ENCODE data around the gene SPDYE1.

DNA sequence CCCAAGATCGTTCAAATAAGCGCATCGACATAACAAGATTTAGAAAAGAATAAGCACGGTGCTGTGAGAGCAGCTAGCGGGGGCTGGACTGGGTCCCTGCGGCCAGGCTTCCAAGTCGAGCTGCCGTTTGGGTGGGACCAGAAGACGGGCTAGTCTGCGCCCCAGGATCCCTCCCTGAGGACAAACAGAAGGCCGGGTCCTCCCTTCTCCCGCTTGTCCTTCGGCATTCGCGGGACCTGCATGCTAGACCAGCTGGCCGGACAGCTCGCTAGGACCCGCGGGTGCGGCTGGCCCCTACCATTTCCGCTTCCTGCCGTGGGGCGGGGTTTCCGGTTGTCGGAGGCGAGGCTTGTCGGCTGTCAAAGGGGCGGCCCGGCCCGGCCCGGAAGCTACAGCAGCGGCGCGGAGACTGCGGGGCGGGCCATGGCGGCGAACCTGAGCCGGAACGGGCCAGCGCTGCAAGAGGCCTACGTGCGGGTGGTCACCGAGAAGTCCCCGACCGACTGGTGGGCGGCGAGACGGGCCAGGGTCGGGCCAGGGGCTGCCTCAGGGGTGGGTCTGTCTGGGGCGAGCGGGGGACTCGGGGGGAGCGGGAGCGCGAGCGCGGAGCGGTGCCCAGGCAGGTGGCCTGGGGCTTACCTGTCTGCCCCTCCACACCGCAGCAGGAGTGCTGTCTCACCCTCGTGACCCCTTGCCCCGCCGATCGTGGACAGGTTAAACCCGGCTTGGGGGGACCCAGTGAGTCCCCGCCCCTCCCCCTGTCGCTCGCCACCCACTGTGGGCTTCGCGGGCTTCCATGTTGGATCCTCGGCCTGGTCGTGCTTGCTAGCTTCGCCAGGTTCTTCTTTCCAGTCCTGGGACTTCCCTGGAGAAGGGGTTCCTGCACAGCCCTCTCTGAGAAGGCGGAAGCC is 46.9 kb downstream of the SPDYE1 start, which contains the start of gene DBNL:
- TF ChIP-seq, protein P1, sequence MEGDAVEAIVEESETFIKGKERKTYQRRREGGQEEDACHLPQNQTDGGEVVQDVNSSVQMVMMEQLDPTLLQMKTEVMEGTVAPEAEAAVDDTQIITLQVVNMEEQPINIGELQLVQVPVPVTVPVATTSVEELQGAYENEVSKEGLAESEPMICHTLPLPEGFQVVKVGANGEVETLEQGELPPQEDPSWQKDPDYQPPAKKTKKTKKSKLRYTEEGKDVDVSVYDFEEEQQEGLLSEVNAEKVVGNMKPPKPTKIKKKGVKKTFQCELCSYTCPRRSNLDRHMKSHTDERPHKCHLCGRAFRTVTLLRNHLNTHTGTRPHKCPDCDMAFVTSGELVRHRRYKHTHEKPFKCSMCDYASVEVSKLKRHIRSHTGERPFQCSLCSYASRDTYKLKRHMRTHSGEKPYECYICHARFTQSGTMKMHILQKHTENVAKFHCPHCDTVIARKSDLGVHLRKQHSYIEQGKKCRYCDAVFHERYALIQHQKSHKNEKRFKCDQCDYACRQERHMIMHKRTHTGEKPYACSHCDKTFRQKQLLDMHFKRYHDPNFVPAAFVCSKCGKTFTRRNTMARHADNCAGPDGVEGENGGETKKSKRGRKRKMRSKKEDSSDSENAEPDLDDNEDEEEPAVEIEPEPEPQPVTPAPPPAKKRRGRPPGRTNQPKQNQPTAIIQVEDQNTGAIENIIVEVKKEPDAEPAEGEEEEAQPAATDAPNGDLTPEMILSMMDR (IDR thresholded peaks at IDR 0.05) = peak in 2 of 4 experiments; percentile 15 to 21
- TF ChIP-seq POLR2A (IDR thresholded peaks at IDR 0.05) = peak; percentile 24 to 73

Measured in uterus (tissue), 2 donors.